Choroid plexus epithelial cell (primary cell): Measurements from ENCODE around the gene CCDC136.

Experiments
- DNase-seq: peaks from one replicate; pipeline ENCODE4 v3.0.0-alpha.2; 2010; ENCODE audit warnings: low read depth
- H3K4me3 ChIP-seq: 2 replicates; pipeline ENCODE4 v1.5.1; 2011; ENCODE audit warnings: low read depth, mild to moderate bottlenecking, control low read depth, low read length, moderate library complexity
- CTCF ChIP-seq: conservative IDR thresholded peaks from 2 replicates; pipeline ENCODE4 v1.5.1; 2011; ENCODE audit warnings: low read depth, mild to moderate bottlenecking, control low read depth, inconsistent platforms, low read length, moderate library complexity

The CCDC136 gene

GRCh38 chr7:128794020-128794419, 2.3 kb downstream of the CCDC136 start:
- TF ChIP-seq CTCF: no peak
- H3K4me3 ChIP-seq: no peak overlapping the region
- no peak for DNase-seq

- DNase-seq: no peak
- H3K4me3 ChIP-seq: no peak overlapping the region
- TF ChIP-seq CTCF: no peak
These were observed 2.7 kb downstream of the CCDC136 start for GRCh38 chr7:128794436-128794835.

GRCh38 chr7:128795129-128795528, 3.4 kb downstream of the CCDC136 start:
- TF ChIP-seq CTCF: no peak
- no peak for DNase-seq
- no peak overlapping the region for H3K4me3 ChIP-seq

GRCh38 chr7:128796327-128796726, 4.6 kb downstream of the CCDC136 start:
- peak; percentile 50 for DNase-seq
- no peak overlapping the region for H3K4me3 ChIP-seq
- TF ChIP-seq CTCF: no peak

GRCh38 chr7:128799451-128799850, 7.7 kb downstream of the CCDC136 start:
- TF ChIP-seq CTCF: no peak
- no peak for DNase-seq
- no peak overlapping the region for H3K4me3 ChIP-seq

GRCh38 chr7:128800567-128800966, 8.8 kb downstream of the CCDC136 start:
- no peak overlapping the region for H3K4me3 ChIP-seq
- TF ChIP-seq CTCF: no peak
- DNase-seq: no peak

- no peak for TF ChIP-seq CTCF
- no peak overlapping the region for H3K4me3 ChIP-seq
- DNase-seq: no peak
These were observed 9.2 kb downstream of the CCDC136 start for GRCh38 chr7:128801003-128801402.
